Fibroblast of skin of right biceps (primary cell): Measurements from ENCODE around the gene ABCD1.

Source experiments
- DNase-seq: peaks from one replicate; pipeline ENCODE4 v3.0.0-alpha.2; 2013

Gene ABCD1

DNA sequence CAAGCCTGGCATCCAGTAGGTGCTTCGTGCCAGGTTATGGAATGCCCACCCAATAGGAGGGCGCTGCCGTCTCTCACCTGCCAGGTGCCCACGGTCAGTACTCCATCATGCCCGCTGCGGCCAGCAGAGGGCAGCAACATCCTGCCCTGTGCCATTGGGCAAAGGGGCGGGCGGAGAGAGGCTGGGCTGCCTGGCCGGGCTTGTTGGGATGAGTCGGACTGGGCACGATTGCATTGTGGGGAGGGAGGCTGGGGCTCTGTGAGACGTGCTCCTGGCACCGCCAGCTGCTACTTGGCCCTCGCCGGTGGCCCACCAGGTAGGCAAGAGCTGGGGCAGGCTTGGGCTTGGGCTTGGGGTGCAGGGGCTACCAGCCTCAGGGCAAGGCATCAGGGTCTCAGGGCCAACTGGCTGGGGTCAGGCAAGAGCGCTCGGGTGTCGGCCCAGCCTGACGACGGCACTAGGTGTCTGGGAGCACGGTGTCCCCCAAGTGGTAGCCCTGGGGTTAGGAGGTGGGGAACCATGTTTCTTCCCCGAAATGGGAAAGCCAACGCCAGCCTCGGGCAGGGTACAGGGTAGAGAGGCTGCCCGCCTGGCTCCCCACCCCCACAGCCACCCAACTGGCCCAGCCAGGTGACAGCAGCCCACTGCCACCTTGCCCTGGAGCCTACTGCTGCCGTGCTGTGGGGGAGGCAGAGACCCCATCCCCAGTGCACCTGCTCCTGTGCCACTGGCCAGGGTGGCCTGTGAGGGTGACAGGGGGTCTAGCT is 39.5 kb downstream of the ABCD1 start, which contains the start of gene PLXNB3:
Gene PLXNB3 (plus strand): TSS at position 261 of the 767 bp plus-strand sequence. CDS start 1,287 bp downstream, outside the sequence.
- DNase-seq = peak; percentile 69

DNA sequence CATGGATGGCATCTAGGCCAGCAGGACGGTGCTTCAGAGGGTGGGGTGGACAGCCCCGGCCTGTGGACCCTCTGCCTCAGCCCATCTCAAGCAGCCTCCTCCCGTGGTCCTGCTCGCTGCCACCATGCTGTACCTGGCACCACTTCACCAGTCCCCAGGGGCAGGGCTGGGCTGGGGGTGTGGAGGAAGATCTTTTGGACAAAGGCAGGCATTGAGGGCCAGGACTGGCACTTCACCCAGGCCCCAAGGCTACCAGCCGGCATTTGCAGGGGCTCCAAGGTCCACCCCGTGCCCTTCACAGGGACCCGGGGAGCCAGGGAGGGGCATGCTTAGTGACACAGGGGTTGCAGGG is 40.1 kb downstream of the ABCD1 start:
- DNase-seq = no peak

DNA sequence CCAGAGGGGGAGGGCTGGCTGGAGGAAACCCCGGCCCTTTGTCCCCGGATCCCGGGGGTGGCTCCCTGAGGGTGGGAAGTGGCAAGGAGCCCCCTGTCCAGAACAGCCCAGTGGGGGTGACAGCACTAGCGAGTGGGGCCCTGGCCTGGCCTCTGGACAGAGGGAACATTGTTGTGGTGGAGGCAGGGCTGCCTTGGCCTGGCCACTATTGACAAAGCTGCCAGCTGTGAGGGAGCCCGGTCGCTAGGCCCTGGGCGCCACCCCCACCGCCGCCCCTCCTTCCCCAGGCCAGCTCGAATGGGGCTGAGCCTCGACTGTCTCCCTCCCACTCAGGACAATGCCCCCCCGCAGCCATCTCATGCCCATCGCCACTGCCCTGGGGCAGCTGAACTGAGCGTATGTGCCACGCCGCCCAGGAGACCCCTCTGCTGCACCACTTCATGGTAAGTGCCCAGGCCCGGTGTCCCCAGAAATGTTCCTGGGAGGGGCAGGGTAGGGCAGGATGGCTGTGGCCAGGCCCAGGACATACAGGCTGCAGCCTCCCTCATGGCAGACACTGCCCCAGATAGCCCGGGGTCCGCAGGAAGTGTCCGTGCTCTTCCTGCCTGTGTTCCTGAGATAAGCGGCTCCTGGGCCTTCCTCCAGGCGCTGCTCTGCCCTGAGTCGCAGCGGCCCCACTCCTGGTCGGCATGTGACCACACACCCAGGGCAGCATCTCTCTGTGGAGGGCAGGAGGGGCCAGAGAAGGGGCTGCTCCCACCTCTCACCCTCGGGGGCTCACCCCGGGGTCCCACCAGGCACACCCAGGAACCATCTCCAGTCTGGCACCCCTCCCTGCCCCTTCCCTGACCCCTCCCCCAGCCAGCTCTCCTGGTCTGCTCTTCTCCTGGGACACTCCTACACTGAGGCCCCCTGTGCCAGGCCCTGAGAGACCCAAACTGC is 40.8 kb downstream of the ABCD1 start:
- DNase-seq = peak; percentile 8

DNA sequence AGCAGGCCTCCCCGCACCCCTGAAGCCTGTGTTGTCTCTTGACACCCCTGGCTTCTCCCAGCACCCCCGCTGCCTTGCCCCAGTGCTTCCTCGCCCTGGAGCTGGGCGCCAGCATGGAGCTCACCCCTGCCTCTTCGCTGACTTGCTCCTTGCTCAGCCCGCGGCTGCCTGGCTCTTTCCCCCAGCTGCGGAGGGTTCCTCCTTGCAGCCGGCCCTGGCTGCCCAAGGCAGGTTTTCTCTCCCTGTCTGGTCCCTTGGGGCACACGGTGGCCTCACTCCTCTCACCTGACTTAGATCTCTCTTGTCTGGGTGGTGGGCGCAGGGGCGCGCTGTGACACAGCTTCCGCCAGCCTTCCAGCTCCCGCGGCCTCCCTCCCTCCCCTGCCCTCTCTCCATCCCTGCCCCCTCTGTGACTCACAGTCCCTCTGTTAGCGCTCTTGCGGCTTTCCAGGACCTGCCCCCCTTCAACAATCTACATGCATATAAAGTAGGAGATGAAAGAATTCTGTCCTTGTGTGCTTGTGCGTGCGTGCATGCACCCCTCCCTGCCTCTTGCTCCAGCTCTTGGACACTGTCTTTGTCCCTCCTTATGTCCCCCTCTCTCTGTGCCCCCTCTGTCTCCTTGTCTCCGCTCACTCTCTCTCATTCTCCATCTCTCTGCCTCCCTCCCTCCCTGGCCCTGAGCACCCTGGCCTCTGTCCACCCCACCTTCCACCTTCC is 41.6 kb downstream of the ABCD1 start:
- DNase-seq = peak; percentile 82

DNA sequence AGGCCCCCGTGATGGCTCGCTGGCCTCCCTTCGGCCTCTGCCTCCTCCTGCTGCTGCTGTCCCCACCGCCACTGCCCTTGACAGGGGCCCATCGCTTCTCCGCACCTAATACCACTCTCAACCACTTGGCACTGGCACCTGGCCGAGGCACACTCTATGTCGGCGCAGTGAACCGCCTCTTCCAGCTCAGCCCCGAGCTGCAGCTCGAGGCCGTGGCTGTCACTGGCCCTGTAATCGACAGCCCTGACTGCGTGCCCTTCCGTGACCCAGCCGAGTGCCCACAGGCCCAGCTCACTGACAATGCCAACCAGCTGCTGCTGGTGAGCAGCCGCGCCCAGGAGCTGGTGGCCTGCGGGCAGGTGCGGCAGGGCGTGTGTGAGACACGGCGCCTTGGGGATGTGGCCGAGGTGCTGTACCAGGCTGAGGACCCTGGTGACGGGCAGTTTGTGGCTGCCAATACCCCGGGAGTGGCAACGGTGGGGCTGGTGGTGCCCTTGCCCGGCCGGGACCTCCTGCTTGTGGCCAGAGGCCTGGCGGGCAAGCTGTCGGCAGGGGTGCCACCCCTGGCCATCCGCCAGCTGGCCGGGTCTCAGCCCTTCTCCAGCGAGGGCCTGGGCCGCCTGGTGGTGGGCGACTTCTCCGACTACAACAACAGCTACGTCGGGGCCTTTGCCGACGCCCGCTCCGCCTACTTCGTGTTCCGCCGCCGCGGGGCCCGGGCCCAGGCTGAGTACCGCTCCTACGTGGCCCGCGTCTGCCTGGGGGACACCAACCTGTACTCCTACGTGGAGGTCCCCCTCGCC is 42.4 kb downstream of the ABCD1 start:
- no peak for DNase-seq

DNA sequence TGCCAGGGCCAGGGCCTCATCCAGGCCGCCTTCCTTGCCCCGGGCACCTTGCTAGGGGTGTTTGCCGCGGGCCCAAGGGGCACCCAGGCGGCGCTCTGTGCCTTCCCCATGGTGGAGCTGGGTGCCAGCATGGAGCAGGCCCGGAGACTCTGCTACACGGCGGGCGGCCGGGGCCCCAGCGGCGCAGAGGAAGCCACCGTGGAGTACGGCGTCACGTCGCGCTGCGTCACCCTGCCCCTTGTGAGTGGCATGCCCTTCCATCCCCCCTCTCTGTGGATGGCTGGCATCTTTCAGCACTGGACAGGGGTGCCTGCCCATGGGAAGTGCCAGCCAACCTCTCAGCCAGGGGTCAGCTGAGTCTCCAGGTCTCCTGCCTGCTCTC is 43.0 kb downstream of the ABCD1 start:
- DNase-seq = no peak

DNA sequence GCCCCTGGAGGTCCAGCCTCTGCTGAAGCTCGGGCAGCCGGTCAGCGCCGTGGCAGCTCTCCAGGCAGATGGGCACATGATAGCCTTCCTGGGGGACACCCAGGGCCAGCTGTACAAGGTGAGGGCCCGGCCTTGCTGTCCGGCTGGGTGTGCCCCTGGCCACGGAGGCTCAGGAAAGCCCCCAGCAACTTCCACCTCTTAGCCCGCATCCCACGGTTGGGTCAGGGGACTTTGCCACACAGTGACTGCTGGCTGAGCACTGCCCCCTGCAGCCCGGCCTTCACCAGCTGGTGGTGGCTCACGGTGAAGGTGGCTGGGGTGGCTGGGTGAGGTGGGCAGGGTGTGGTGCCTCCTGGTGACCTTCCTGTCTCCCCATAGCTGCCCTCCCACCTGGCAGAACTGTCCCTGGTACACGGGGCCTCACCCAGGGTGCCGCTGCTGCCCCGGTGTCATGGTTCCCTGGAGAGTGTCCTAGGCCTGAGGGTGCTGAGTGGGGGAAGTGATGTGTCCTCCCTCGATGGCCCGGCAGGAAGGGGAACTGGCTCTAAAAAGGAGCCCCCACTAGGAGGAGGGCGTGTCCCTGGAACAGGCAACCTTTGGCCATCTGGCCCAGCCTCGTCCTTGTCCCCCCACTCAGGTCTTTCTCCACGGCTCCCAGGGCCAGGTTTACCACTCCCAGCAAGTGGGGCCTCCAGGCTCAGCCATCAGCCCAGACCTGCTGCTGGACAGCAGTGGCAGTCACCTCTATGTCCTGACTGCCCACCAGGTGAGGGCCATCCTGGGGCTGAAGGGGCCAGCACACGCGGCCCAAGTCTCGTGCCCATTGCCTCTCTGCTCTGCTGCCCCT is 43.9 kb downstream of the ABCD1 start:
- no peak for DNase-seq

DNA sequence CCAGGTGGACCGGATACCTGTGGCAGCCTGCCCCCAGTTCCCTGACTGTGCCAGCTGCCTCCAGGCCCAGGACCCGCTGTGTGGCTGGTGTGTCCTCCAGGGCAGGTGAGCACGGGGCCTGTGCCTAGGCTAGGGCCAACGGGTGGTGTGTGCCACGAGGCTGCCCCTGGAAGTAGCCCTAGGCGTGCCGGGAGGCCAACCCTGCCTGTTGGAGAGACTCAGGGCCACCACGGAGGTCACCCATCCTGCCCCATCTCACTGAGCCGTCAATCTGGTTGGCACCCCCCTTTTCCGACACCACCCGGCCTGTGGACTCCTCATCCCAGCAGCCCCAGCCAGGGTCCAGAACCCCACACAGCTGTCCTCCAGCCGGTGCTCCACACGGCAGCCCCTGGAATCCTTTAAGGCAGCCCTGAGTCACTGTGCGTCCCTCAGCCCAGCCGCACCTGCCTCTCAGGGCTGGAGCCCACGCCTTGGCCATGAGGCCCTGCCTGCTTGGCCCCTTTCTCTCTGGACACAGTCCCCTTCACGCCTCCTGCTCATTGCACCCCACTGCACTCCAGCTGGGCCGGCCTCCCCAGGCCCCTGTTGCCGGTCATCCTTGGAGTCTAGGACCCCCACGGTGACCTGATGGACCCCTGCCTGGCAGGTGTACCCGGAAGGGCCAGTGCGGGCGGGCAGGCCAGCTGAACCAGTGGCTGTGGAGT is 44.7 kb downstream of the ABCD1 start:
- no peak for DNase-seq

DNA sequence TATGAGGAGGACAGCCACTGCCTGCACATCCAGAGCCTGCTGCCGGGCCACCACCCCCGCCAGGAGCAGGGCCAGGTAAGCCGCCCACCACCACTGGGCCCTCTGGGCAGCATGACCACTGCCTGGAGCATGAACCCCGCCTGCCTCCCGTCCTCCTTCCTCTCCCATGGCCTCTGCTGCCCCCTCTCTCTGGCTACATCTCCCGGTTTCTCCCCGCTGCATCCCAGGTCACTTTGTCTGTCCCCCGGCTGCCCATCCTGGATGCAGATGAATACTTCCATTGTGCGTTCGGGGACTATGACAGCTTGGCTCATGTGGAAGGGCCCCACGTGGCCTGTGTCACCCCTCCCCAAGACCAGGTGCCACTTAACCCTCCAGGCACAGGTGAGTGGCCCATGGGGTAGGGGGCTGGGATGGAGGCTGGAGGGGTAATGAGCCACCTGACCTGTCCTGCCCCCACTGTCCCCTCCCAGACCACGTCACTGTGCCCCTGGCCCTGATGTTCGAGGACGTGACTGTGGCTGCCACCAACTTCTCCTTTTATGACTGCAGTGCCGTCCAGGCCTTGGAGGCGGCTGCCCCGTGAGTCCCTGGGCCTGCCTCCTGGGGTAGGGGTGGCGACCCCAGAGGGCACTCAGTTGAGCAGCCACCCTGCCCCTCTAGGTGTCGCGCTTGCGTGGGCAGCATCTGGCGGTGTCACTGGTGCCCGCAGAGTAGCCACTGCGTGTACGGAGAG is 45.4 kb downstream of the ABCD1 start:
- DNase-seq = no peak

DNA sequence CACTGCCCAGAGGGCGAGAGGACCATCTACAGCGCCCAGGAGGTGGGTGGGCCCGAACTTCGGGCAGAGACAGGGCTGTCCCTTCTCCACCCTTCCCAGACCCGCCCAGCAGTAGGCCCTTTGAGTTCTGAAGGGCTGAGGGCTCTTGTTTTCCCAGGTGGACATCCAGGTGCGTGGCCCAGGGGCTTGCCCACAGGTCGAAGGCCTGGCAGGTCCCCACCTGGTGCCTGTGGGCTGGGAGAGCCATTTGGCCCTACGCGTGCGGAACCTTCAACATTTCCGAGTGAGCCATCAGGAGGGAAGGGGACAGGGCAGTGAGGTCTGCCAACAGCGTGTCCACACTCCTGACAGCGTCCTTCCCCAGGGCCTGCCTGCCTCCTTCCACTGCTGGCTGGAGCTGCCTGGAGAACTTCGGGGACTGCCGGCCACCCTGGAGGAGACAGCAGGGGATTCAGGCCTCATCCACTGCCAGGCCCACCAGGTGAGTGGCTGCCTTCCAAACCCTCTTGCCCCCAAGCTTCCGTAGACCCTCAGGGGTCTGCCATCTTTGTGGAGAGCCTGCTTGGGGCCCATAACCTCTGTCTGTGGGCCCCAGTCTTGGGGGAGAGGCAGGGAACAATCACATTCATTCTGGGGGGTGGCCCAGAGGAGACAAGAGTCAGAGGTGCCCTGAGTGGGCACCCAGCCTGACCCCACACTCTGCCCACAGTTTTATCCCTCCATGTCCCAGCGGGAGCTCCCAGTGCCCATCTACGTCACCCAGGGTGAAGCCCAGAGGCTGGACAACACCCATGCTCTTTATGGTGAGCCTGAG is 46.2 kb downstream of the ABCD1 start:
- DNase-seq = no peak

DNA sequence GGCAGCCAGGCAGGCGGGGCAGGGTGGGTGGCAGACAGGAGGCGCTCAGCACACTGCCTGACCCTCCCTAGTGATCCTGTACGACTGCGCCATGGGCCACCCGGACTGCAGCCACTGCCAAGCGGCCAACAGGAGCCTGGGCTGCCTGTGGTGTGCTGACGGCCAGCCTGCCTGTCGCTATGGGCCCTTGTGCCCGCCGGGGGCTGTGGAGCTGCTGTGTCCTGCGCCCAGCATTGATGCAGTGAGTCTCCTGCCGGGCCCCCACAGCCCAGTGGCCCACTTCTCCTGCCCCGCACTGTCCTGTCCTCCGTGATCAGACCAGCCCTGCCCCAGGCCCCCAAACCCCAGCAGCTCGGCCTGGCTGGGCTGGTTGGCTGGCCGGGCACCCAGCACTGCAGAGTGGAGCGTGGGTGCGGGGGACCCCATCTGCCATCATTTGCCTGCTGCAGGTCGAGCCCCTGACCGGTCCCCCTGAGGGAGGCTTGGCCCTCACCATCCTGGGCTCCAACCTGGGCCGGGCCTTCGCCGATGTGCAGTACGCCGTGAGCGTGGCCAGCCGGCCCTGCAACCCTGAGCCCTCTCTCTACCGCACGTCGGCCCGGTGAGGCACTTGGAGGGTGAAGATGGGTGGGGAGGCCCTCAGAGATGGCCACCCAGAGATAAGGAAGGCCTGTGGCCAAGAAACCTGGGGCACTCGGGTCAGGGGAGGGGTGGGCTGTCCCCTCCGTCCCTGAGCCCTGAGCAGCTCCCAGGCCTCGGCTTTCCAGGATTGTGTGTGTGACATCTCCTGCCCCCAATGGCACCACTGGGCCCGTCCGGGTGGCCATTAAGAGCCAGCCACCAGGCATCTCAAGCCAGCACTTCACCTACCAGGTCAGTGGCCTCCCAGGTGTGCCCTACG is 47.0 kb downstream of the ABCD1 start:
- DNase-seq = no peak

DNA sequence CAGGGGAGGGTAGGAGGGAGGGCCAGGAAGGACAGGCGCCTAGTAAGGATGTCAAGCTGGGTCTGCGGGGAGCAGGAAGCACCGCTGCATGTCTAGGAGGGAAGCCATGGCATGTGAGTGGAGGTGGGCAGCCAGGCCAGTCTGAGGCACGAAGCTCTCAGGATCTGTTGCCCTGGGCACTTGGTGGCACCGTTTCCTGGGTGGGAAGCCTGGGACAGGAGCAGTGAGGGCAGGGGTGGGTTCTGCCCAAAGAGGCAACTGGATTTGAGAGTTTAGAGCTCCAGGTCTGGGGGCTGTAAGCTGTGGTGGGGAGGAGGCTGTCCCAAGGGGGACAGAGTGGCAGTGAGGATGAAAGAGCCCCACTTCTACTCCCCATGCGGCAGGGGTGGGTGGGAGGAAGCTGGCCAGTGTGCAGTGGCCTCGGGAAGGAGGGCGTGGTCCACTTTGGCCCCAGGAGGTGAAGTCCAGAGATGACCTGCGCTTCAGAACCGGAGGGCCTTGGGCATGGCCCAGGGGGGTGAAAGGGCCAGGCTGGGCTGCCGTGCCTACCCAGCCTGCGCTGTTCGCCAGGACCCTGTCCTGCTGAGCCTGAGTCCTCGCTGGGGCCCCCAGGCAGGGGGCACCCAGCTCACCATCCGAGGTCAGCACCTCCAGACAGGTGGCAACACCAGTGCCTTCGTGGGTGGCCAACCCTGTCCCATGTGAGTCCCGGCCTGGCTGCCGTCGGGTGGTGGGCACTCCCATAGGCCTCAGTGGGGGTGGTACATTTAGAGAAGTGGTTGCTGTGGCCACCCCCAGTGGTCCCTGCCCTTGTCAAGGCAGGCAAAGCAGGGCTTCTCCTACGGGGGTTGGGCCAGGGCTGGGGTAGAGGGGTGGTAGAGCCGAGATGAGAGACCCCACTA is 47.9 kb downstream of the ABCD1 start:
- no peak for DNase-seq

DNA sequence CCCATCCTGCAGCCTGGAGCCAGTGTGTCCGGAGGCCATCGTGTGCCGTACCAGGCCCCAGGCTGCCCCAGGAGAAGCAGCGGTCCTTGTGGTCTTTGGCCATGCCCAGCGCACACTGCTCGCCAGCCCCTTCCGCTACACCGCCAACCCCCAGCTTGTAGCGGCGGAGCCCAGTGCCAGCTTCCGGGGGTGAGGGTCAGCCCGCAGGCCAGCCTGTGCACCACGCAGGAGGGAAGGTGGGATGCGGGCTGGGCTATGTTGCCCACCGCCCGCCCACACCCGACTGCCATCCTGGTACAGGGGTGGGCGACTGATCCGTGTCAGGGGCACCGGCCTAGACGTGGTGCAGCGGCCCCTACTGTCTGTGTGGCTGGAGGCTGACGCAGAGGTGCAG is 48.6 kb downstream of the ABCD1 start:
- no peak for DNase-seq

DNA sequence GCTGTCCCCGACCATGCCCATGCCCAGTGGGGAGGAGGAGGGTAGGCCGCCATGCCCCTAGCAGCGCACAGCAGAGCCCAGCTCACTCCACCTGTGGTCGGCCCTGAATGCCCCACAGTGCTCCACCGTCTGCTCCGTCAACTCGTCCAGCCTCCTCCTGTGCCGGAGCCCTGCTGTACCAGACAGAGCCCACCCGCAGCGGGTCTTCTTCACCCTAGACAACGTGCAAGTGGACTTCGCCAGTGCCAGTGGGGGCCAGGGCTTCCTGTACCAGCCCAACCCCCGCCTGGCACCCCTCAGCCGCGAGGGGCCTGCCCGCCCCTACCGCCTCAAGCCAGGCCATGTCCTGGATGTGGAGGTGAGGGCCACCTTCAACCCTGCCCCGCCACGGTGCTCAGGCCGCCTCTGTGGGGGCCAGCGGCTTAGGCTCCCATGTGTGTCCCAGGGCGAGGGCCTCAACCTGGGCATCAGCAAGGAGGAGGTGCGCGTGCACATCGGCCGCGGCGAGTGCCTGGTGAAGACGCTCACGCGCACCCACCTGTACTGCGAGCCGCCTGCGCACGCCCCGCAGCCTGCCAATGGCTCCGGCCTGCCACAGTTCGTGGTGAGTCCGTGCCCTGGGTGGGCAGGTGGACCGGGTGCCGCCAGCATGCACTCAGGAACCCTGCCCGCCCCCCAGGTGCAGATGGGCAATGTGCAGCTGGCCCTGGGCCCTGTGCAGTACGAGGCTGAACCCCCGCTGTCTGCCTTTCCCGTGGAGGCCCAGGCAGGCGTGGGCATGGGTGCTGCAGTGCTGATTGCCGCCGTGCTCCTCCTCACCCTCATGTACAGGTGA is 49.3 kb downstream of the ABCD1 start:
- no peak for DNase-seq

DNA sequence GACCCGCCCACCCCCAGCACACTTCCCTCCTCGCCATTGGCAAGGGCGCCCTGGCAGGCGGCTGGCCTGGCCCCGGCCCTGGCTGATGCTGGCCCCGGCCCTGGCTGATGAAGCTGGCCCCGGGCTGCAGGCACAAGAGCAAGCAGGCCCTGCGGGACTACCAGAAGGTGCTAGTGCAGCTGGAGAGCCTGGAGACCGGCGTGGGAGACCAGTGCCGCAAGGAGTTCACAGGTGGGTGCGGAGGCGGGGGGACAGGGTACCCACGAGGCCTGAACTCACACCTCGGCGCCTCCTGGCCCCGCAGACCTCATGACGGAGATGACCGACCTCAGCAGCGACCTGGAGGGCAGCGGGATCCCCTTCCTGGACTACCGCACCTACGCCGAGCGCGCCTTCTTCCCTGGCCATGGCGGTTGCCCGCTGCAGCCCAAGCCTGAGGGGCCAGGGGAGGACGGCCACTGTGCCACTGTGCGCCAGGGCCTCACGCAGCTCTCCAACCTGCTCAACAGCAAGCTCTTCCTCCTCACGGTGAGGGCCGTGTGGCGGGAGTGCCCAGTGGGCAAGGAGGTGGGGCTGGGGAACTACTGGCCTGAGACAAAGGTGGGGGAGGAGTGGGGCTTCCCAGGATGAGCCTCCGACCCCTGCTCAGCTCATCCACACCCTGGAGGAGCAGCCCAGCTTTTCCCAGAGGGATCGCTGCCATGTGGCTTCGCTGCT is 50.1 kb downstream of the ABCD1 start:
- DNase-seq = no peak
